Esophagus squamous epithelium (tissue), 4 donors: ENCODE data around the gene CDKN2B-AS1.

Experiments
- POLR2A ChIP-seq, 4 donors: fragments of 450-650 bp; IDR thresholded peaks; one replicate each; pipeline ENCODE4 v1.6.1; 2017; ENCODE audit warnings: antibody characterized with exemption in 4 of 4, mild to moderate bottlenecking in 4 of 4, moderate library complexity in 3 of 4
- TF ChIP-seq, protein P1 (sequence below), 6 experiments: fragments of 450-650 bp in 4 of 6; fragments of 200-600 bp in 2 of 6; sonication (generic) in 2 of 6; IDR thresholded peaks; one replicate each; pipeline ENCODE4 v1.5.1; 2016 to 2019; ENCODE audit warnings: antibody characterized with exemption in 6 of 6, mild to moderate bottlenecking in 4 of 6, moderate library complexity in 4 of 6

DNA sequence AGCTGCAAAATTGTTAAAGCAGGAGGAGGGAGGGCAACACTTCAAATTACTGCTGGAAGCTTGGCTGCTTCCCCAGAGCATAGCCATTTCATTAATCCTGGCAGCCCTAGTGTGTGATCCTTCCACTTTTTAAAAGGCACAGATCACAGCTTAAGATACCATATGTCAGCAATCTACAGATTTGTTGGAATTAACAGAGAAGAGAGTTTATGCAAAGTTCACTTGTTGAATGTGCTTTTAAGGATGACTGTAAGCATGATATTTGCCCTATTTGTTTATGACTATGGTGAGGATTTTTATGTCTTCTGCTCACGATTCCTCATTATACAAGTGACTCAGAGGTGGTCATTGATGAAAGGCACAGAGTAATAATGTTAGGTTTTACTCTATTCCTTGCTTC lies 170.6 kb downstream of the CDKN2B-AS1 start:
- TF ChIP-seq POLR2A (IDR thresholded peaks at IDR 0.05): no peak
- TF ChIP-seq, protein P1, sequence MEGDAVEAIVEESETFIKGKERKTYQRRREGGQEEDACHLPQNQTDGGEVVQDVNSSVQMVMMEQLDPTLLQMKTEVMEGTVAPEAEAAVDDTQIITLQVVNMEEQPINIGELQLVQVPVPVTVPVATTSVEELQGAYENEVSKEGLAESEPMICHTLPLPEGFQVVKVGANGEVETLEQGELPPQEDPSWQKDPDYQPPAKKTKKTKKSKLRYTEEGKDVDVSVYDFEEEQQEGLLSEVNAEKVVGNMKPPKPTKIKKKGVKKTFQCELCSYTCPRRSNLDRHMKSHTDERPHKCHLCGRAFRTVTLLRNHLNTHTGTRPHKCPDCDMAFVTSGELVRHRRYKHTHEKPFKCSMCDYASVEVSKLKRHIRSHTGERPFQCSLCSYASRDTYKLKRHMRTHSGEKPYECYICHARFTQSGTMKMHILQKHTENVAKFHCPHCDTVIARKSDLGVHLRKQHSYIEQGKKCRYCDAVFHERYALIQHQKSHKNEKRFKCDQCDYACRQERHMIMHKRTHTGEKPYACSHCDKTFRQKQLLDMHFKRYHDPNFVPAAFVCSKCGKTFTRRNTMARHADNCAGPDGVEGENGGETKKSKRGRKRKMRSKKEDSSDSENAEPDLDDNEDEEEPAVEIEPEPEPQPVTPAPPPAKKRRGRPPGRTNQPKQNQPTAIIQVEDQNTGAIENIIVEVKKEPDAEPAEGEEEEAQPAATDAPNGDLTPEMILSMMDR (IDR thresholded peaks at IDR 0.05): no peak
